Prostate gland (tissue), 2 donors: ENCODE results near the gene ZFAND3.

ENCODE experiments used
- CTCF ChIP-seq, 4 experiments: fragments of 200-600 bp in 2 of 4; fragments of 450-650 bp in 2 of 4; sonication (generic) in 2 of 4; IDR thresholded peaks; 1 replicate in 3 of 4; 2 replicates in 1 of 4; pipeline ENCODE4 v1.5.1; 2016 to 2019; ENCODE audit warnings: antibody characterized with exemption in 4 of 4, mild to moderate bottlenecking in 2 of 4, moderate library complexity in 2 of 4
- POLR2A ChIP-seq: fragments of 450-650 bp; IDR thresholded peaks from one replicate; pipeline ENCODE4 v1.6.1; 2016; ENCODE audit warnings: antibody characterized with exemption, mild to moderate bottlenecking

DNA sequence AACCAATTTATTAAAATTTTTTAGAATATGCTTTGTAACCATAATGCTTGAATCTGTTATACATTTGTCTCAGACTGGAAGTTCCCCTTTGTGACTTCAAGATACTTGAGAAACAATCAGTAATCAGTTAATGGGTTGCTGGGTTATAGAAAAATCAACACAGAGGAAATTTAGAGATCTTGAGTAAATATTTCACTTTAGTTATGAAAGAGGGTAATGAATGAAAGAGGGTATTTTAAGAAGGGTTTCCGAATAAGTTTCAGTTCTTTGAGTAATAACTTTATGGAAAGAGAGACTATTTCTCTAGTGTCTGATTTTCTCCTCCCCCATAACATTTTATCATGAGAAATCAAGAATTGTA lies 21.4 kb downstream of the ZFAND3 start:
- TF ChIP-seq POLR2A = no peak
- TF ChIP-seq CTCF (IDR thresholded peaks at IDR 0.05) = no peak
